Measurements from ENCODE around the gene MACROD1.
A peak's percentile ranks its signal among the peaks of the same experiment; 100 is the strongest.

The MACROD1 gene

GRCh38 chr11:64150481-64151239 lies 15.3 kb downstream of the MACROD1 start:
- peak; percentile 71 for DNase-seq

GRCh38 chr11:64150051-64150450 lies 15.9 kb downstream of the MACROD1 start:
- DNase-seq, result no peak

- DNase-seq, result no peak
Measured at GRCh38 chr11:64148917-64149617, 16.8 kb downstream of the MACROD1 start.

GRCh38 chr11:64148226-64148916 lies 17.5 kb downstream of the MACROD1 start:
- DNase-seq, result no peak

- peak; percentile 41 for DNase-seq
Measured at GRCh38 chr11:64146036-64146955, 19.6 kb downstream of the MACROD1 start.

- DNase-seq, result no peak
Measured at GRCh38 chr11:64144587-64145472, 21.1 kb downstream of the MACROD1 start.

- no peak for DNase-seq
Measured at GRCh38 chr11:64141081-64141783, 24.7 kb downstream of the MACROD1 start.

- DNase-seq, result no peak
Measured at GRCh38 chr11:64140082-64140481, 25.8 kb downstream of the MACROD1 start.

- DNase-seq, result no peak
Measured at GRCh38 chr11:64139049-64139448, 26.9 kb downstream of the MACROD1 start.

- DNase-seq, result no peak
Measured at GRCh38 chr11:64138398-64138797, 27.5 kb downstream of the MACROD1 start.

- no peak for DNase-seq
Measured at GRCh38 chr11:64136765-64137441, 29.0 kb downstream of the MACROD1 start.

- no peak for DNase-seq
Measured at GRCh38 chr11:64135711-64136110, 30.2 kb downstream of the MACROD1 start.

GRCh38 chr11:64134963-64135362 lies 30.9 kb downstream of the MACROD1 start:
- no peak for DNase-seq

- no peak for DNase-seq
Measured at GRCh38 chr11:64132982-64133705, 32.8 kb downstream of the MACROD1 start.

GRCh38 chr11:64132191-64132771 lies 33.6 kb downstream of the MACROD1 start:
- DNase-seq, result no peak

- peak; percentile 66 for DNase-seq
Measured at GRCh38 chr11:64131683-64132190, 34.2 kb downstream of the MACROD1 start.

GRCh38 chr11:64130618-64131017 lies 35.3 kb downstream of the MACROD1 start:
- DNase-seq, result no peak

- no peak for DNase-seq
Measured at GRCh38 chr11:64129403-64129802, 36.5 kb downstream of the MACROD1 start.

Data from NCI-H510A (cell line).